ENCODE data around the gene RDX.

The RDX gene

GRCh38 chr11:110176366-110177085, 119.9 kb downstream of the RDX start:
- Histone ChIP-seq H3K4me1 (ENCODE audit: control insufficient read depth in 2 of 2, insufficient read depth in 2 of 2, low read length in 2 of 2) (no peaks in the 10 kb centered on the region), H3K36me3 (ENCODE audit: control insufficient read depth in 2 of 2, insufficient read depth in 2 of 2, low read length in 2 of 2) (no peaks in the 10 kb centered on the region), H3K27me3 (ENCODE audit: control insufficient read depth in 2 of 2, insufficient read depth in 2 of 2, low read length in 2 of 2) (no peaks in the 10 kb centered on the region), H3K27ac (ENCODE audit: low read depth in 2 of 2, low read length in 2 of 2) (no peak overlapping the region), H3K9me3 (ENCODE audit: control insufficient read depth in 2 of 2, low read length in 2 of 2) (no peaks in the 10 kb centered on the region), H3K4me3 (ENCODE audit: low read length in 2 of 2) (no peak overlapping the region), H3K9ac (ENCODE audit: low read depth in 1 of 2, low read length in 2 of 2) (no peak overlapping the region)

- no peak overlapping the region for H3K9ac ChIP-seq (ENCODE audit: low read depth in 1 of 2, low read length in 2 of 2)
These were observed 121.6 kb downstream of the RDX start for GRCh38 chr11:110174645-110175310.

GRCh38 chr11:110173811-110174644, 122.4 kb downstream of the RDX start:
- Histone ChIP-seq H3K9ac (ENCODE audit: low read depth in 1 of 2, low read length in 2 of 2) (no peak overlapping the region), H3K27ac (ENCODE audit: low read depth in 2 of 2, low read length in 2 of 2) (no peak overlapping the region), H3K9me3 (ENCODE audit: control insufficient read depth in 2 of 2, low read length in 2 of 2) (no peaks in the 10 kb centered on the region), H3K4me3 (ENCODE audit: low read length in 2 of 2) (peak overlapping the region; percentile 36 to 37), H3K36me3 (ENCODE audit: control insufficient read depth in 2 of 2, insufficient read depth in 2 of 2, low read length in 2 of 2) (no peaks in the 10 kb centered on the region), H3K4me1 (ENCODE audit: control insufficient read depth in 2 of 2, insufficient read depth in 2 of 2, low read length in 2 of 2) (no peaks in the 10 kb centered on the region), H3K27me3 (ENCODE audit: control insufficient read depth in 2 of 2, insufficient read depth in 2 of 2, low read length in 2 of 2) (no peaks in the 10 kb centered on the region)

More at GRCh38 chr11:110174645-110175310, 121.6 kb downstream of the RDX start:
- no peaks in the 10 kb centered on the region for H3K36me3 ChIP-seq (ENCODE audit: control insufficient read depth in 2 of 2, insufficient read depth in 2 of 2, low read length in 2 of 2)
- H3K9me3 ChIP-seq (ENCODE audit: control insufficient read depth in 2 of 2, low read length in 2 of 2) = no peaks in the 10 kb centered on the region
- peak overlapping the region in 1 of 2 donors; percentile 37 for H3K4me3 ChIP-seq (ENCODE audit: low read length in 2 of 2)
- no peak overlapping the region for H3K27ac ChIP-seq (ENCODE audit: low read depth in 2 of 2, low read length in 2 of 2)
- H3K27me3 ChIP-seq (ENCODE audit: control insufficient read depth in 2 of 2, insufficient read depth in 2 of 2, low read length in 2 of 2) = no peaks in the 10 kb centered on the region
- no peaks in the 10 kb centered on the region for H3K4me1 ChIP-seq (ENCODE audit: control insufficient read depth in 2 of 2, insufficient read depth in 2 of 2, low read length in 2 of 2)

GRCh38 chr11:110172468-110173065, 123.8 kb downstream of the RDX start:
- Histone ChIP-seq H3K36me3 (ENCODE audit: control insufficient read depth in 2 of 2, insufficient read depth in 2 of 2, low read length in 2 of 2) (no peaks in the 10 kb centered on the region), H3K9me3 (ENCODE audit: control insufficient read depth in 2 of 2, low read length in 2 of 2) (no peaks in the 10 kb centered on the region), H3K27me3 (ENCODE audit: control insufficient read depth in 2 of 2, insufficient read depth in 2 of 2, low read length in 2 of 2) (no peaks in the 10 kb centered on the region), H3K4me3 (ENCODE audit: low read length in 2 of 2) (no peak overlapping the region), H3K9ac (ENCODE audit: low read depth in 1 of 2, low read length in 2 of 2) (no peak overlapping the region), H3K27ac (ENCODE audit: low read depth in 2 of 2, low read length in 2 of 2) (no peak overlapping the region), H3K4me1 (ENCODE audit: control insufficient read depth in 2 of 2, insufficient read depth in 2 of 2, low read length in 2 of 2) (no peaks in the 10 kb centered on the region)

- Histone ChIP-seq H3K9ac (ENCODE audit: low read depth in 1 of 2, low read length in 2 of 2) (no peak overlapping the region), H3K27ac (ENCODE audit: low read depth in 2 of 2, low read length in 2 of 2) (no peak overlapping the region), H3K36me3 (ENCODE audit: control insufficient read depth in 2 of 2, insufficient read depth in 2 of 2, low read length in 2 of 2) (peaks cover 6 to 10% of the 10 kb centered on the region in 2 donors), H3K27me3 (ENCODE audit: control insufficient read depth in 2 of 2, insufficient read depth in 2 of 2, low read length in 2 of 2) (no peaks in the 10 kb centered on the region), H3K9me3 (ENCODE audit: control insufficient read depth in 2 of 2, low read length in 2 of 2) (no peaks in the 10 kb centered on the region), H3K4me3 (ENCODE audit: low read length in 2 of 2) (no peak overlapping the region), H3K4me1 (ENCODE audit: control insufficient read depth in 2 of 2, insufficient read depth in 2 of 2, low read length in 2 of 2) (no peaks in the 10 kb centered on the region)
These were observed 126.7 kb downstream of the RDX start for GRCh38 chr11:110169738-110170137.

- Histone ChIP-seq H3K4me1 (ENCODE audit: control insufficient read depth in 2 of 2, insufficient read depth in 2 of 2, low read length in 2 of 2) (no peaks in the 10 kb centered on the region), H3K36me3 (ENCODE audit: control insufficient read depth in 2 of 2, insufficient read depth in 2 of 2, low read length in 2 of 2) (peaks cover 14 to 23% of the 10 kb centered on the region in 2 donors), H3K27ac (ENCODE audit: low read depth in 2 of 2, low read length in 2 of 2) (no peak overlapping the region), H3K27me3 (ENCODE audit: control insufficient read depth in 2 of 2, insufficient read depth in 2 of 2, low read length in 2 of 2) (no peaks in the 10 kb centered on the region), H3K4me3 (ENCODE audit: low read length in 2 of 2) (no peak overlapping the region), H3K9ac (ENCODE audit: low read depth in 1 of 2, low read length in 2 of 2) (no peak overlapping the region), H3K9me3 (ENCODE audit: control insufficient read depth in 2 of 2, low read length in 2 of 2) (no peaks in the 10 kb centered on the region)
These were observed 128.2 kb downstream of the RDX start for GRCh38 chr11:110168033-110168803.

- H3K27me3 ChIP-seq (ENCODE audit: control insufficient read depth in 2 of 2, insufficient read depth in 2 of 2, low read length in 2 of 2) = no peaks in the 10 kb centered on the region
- H3K4me1 ChIP-seq (ENCODE audit: control insufficient read depth in 2 of 2, insufficient read depth in 2 of 2, low read length in 2 of 2) = no peaks in the 10 kb centered on the region
- no peak overlapping the region for H3K9ac ChIP-seq (ENCODE audit: low read depth in 1 of 2, low read length in 2 of 2)
- no peak overlapping the region for H3K27ac ChIP-seq (ENCODE audit: low read depth in 2 of 2, low read length in 2 of 2)
- H3K4me3 ChIP-seq (ENCODE audit: low read length in 2 of 2) = no peak overlapping the region
- H3K36me3 ChIP-seq (ENCODE audit: control insufficient read depth in 2 of 2, insufficient read depth in 2 of 2, low read length in 2 of 2) = peaks cover 24 to 29% of the 10 kb centered on the region in 2 donors
- no peaks in the 10 kb centered on the region for H3K9me3 ChIP-seq (ENCODE audit: control insufficient read depth in 2 of 2, low read length in 2 of 2)
These were observed 131.1 kb downstream of the RDX start for GRCh38 chr11:110165039-110165925.

- Histone ChIP-seq H3K36me3 (ENCODE audit: control insufficient read depth in 2 of 2, insufficient read depth in 2 of 2, low read length in 2 of 2) (peaks cover 35 to 39% of the 10 kb centered on the region in 2 donors), H3K9me3 (ENCODE audit: control insufficient read depth in 2 of 2, low read length in 2 of 2) (no peaks in the 10 kb centered on the region), H3K27ac (ENCODE audit: low read depth in 2 of 2, low read length in 2 of 2) (no peak overlapping the region)
These were observed 134.2 kb downstream of the RDX start for GRCh38 chr11:110162216-110162615.

GRCh38 chr11:110161061-110161460, 135.4 kb downstream of the RDX start:
- H3K4me3 ChIP-seq (ENCODE audit: low read length in 2 of 2) = no peak overlapping the region
- no peaks in the 10 kb centered on the region for H3K4me1 ChIP-seq (ENCODE audit: control insufficient read depth in 2 of 2, insufficient read depth in 2 of 2, low read length in 2 of 2)
- no peak overlapping the region for H3K9ac ChIP-seq (ENCODE audit: low read depth in 1 of 2, low read length in 2 of 2)
- H3K36me3 ChIP-seq (ENCODE audit: control insufficient read depth in 2 of 2, insufficient read depth in 2 of 2, low read length in 2 of 2) = peaks cover 39 to 40% of the 10 kb centered on the region in 2 donors
- no peaks in the 10 kb centered on the region for H3K9me3 ChIP-seq (ENCODE audit: control insufficient read depth in 2 of 2, low read length in 2 of 2)
- no peak overlapping the region for H3K27ac ChIP-seq (ENCODE audit: low read depth in 2 of 2, low read length in 2 of 2)
- no peaks in the 10 kb centered on the region for H3K27me3 ChIP-seq (ENCODE audit: control insufficient read depth in 2 of 2, insufficient read depth in 2 of 2, low read length in 2 of 2)

More at GRCh38 chr11:110162216-110162615, 134.2 kb downstream of the RDX start:
- Histone ChIP-seq H3K27me3 (ENCODE audit: control insufficient read depth in 2 of 2, insufficient read depth in 2 of 2, low read length in 2 of 2) (no peaks in the 10 kb centered on the region), H3K4me1 (ENCODE audit: control insufficient read depth in 2 of 2, insufficient read depth in 2 of 2, low read length in 2 of 2) (no peaks in the 10 kb centered on the region), H3K9ac (ENCODE audit: low read depth in 1 of 2, low read length in 2 of 2) (no peak overlapping the region), H3K4me3 (ENCODE audit: low read length in 2 of 2) (no peak overlapping the region)

Data from mucosa of rectum (tissue), 2 donors.